H9 (cell line): ENCODE results near the gene COPS9. TPM values are rescaled to one million over a fixed set of nuclear protein-coding genes. Genes with fewer than 3 reads are reported as not detected.

Experiments used
- DNase-seq: peaks from one replicate; pipeline ENCODE4 v3.0.0-alpha.2; 2017
- H2AFZ ChIP-seq: one replicate; pipeline ENCODE4 v1.6.1; 2013; ENCODE audit warnings: mild to moderate bottlenecking, low read length, control low read depth, moderate library complexity
- H2AK5ac ChIP-seq: 2 replicates; pipeline ENCODE4 v1.6.1; 2013; ENCODE audit warnings: low read length, control low read depth, mixed read lengths; ENCODE audit not compliant: insufficient read length
- H2BK120ac ChIP-seq: one replicate; pipeline ENCODE4 v1.6.1; 2013; ENCODE audit warnings: low read depth, mild to moderate bottlenecking, low read length, control low read depth, inconsistent platforms; ENCODE audit not compliant: poor library complexity, severe bottlenecking
- H2BK12ac ChIP-seq: 2 replicates; pipeline ENCODE4 v1.6.1; 2013; ENCODE audit warnings: low read length, control low read depth, mixed read lengths, low read depth; ENCODE audit not compliant: insufficient read length
- H2BK15ac ChIP-seq: 2 replicates; pipeline ENCODE4 v1.6.1; 2013; ENCODE audit warnings: low read depth, low read length, control low read depth
- H2BK20ac ChIP-seq: one replicate; pipeline ENCODE4 v1.6.1; 2013; ENCODE audit warnings: low read depth, mild to moderate bottlenecking, low read length, control low read depth, inconsistent platforms; ENCODE audit not compliant: poor library complexity, severe bottlenecking
- H2BK5ac ChIP-seq: 2 replicates; pipeline ENCODE4 v1.6.1; 2013; ENCODE audit warnings: low read length, control low read depth, mixed read lengths; ENCODE audit not compliant: insufficient read length
- H3K14ac ChIP-seq: 2 replicates; pipeline ENCODE4 v1.6.1; 2013; ENCODE audit warnings: low read length, control low read depth; ENCODE audit not compliant: insufficient read depth
- H3K18ac ChIP-seq: 2 replicates; pipeline ENCODE4 v1.6.1; 2013; ENCODE audit warnings: low read depth, mild to moderate bottlenecking, mixed read lengths, low read length, control low read depth; ENCODE audit not compliant: insufficient read length
- H3K23ac ChIP-seq: 2 replicates; pipeline ENCODE4 v1.6.1; 2013; ENCODE audit warnings: low read length, control low read depth, mixed read lengths, low read depth; ENCODE audit not compliant: insufficient read length
- H3K23me2 ChIP-seq: 2 replicates; pipeline ENCODE4 v1.6.1; 2013; ENCODE audit warnings: low read depth, mild to moderate bottlenecking, mixed read lengths, low read length, control low read depth; ENCODE audit not compliant: insufficient read length, poor library complexity, severe bottlenecking
- H3K27ac ChIP-seq: 2 replicates; pipeline ENCODE4 v1.5.1; 2013; ENCODE audit warnings: low read length, control low read depth, mixed read lengths, low read depth; ENCODE audit not compliant: insufficient read length
- H3K27me3 ChIP-seq: 2 replicates; pipeline ENCODE4 v1.6.1; 2013; ENCODE audit warnings: low read length, control low read depth, inconsistent platforms; ENCODE audit not compliant: insufficient read depth
- H3K4ac ChIP-seq: 2 replicates; pipeline ENCODE4 v1.6.1; 2013; ENCODE audit warnings: low read depth, mild to moderate bottlenecking, control low read depth, inconsistent platforms, low read length, moderate library complexity
- H3K4me1 ChIP-seq: 2 replicates; pipeline ENCODE4 v1.6.1; 2013; ENCODE audit warnings: low read length, control low read depth, inconsistent platforms; ENCODE audit not compliant: insufficient read depth
- H3K4me2 ChIP-seq: 2 replicates; pipeline ENCODE4 v1.6.1; 2013; ENCODE audit warnings: low read length, control low read depth, mixed read lengths; ENCODE audit not compliant: insufficient read length, insufficient read depth
- H3K56ac ChIP-seq: 2 replicates; pipeline ENCODE4 v1.6.1; 2013; ENCODE audit warnings: low read depth, mild to moderate bottlenecking, mixed read lengths, low read length, control low read depth; ENCODE audit not compliant: insufficient read length
- H3K79me1 ChIP-seq: 2 replicates; pipeline ENCODE4 v1.6.1; 2013; ENCODE audit warnings: low read depth, mild to moderate bottlenecking, moderate library complexity, low read length, control low read depth, inconsistent platforms; ENCODE audit not compliant: insufficient read depth, poor library complexity, severe bottlenecking
- H3K79me2 ChIP-seq: 2 replicates; pipeline ENCODE4 v1.6.1; 2013; ENCODE audit warnings: low read length, control low read depth, inconsistent platforms; ENCODE audit not compliant: insufficient read depth
- H3K9ac ChIP-seq: 2 replicates; pipeline ENCODE4 v1.6.1; 2013; ENCODE audit warnings: low read length, control low read depth, mixed read lengths; ENCODE audit not compliant: insufficient read length; ENCODE audit errors: extremely low read depth
- H3K9me3 ChIP-seq: one replicate; pipeline ENCODE4 v1.6.1; 2013; ENCODE audit warnings: low read depth, low read length, inconsistent platforms; ENCODE audit not compliant: control insufficient read depth
- H3T11ph ChIP-seq: one replicate; pipeline ENCODE4 v1.6.1; 2013; ENCODE audit warnings: mild to moderate bottlenecking, low read length, control low read depth, inconsistent platforms
- H4K20me1 ChIP-seq: one replicate; pipeline ENCODE4 v1.6.1; 2013; ENCODE audit not compliant: control insufficient read depth, insufficient read length, insufficient read depth
- H4K5ac ChIP-seq: 2 replicates; pipeline ENCODE4 v1.6.1; 2013; ENCODE audit warnings: low read depth, mild to moderate bottlenecking, mixed read lengths, low read length, control low read depth; ENCODE audit not compliant: insufficient read length
- H4K8ac ChIP-seq: replicated peaks from 2 replicates; pipeline ENCODE4 v1.6.1; 2013; ENCODE audit warnings: low read length, control low read depth, mixed read lengths, low read depth; ENCODE audit not compliant: insufficient read length
- H4K91ac ChIP-seq: 2 replicates; pipeline ENCODE4 v1.6.1; 2013; ENCODE audit warnings: low read depth, mild to moderate bottlenecking, moderate library complexity, mixed read lengths, low read length, control low read depth; ENCODE audit not compliant: insufficient read length
- H3K27ac Mint-ChIP-seq, 3 experiments: 2 replicates in 2 of 3; 3 replicates in 1 of 3; pipeline ENCODE4 v1.8.0; 2020 to 2021; ENCODE audit warnings: mixed read lengths in 3 of 3, mild to moderate bottlenecking in 1 of 3, moderate library complexity in 1 of 3
- H3K27me3 Mint-ChIP-seq: 2 replicates; pipeline ENCODE4 v1.8.0; 2021; ENCODE audit warnings: low read depth, mild to moderate bottlenecking, moderate library complexity, mixed read lengths
- H3K36me3 Mint-ChIP-seq, 3 experiments: 2 replicates in 2 of 3; 3 replicates in 1 of 3; pipeline ENCODE4 v1.8.0; 2020 to 2021; ENCODE audit warnings: low read depth in 3 of 3, mixed read lengths in 3 of 3; ENCODE audit not compliant: insufficient read depth in 1 of 3
- H3K4me1 Mint-ChIP-seq, 2 experiments: 2 replicates each; pipeline ENCODE4 v1.8.0; 2020; ENCODE audit warnings: mixed read lengths in 2 of 2
- H3K4me3 Mint-ChIP-seq, 2 experiments: 2 replicates in 1 of 2; 3 replicates in 1 of 2; pipeline ENCODE4 v1.8.0; 2020 to 2021; ENCODE audit warnings: mild to moderate bottlenecking in 2 of 2, mixed read lengths in 2 of 2, moderate library complexity in 1 of 2
- H3K9me3 Mint-ChIP-seq, 2 experiments: 2 replicates in 1 of 2; 3 replicates in 1 of 2; pipeline ENCODE4 v1.8.0; 2020; ENCODE audit warnings: mild to moderate bottlenecking in 2 of 2, mixed read lengths in 2 of 2, moderate library complexity in 1 of 2
- WGBS: extraction: QIAGEN DNeasy Blood & Tissue Kit; methylation state at CpG from one replicate; pipeline ENCODE4 v1.1.7; 2013; ENCODE audit warnings: missing lambda C conversion rate, low lambda C conversion rate, mixed read lengths; ENCODE audit not compliant: insufficient read length; ENCODE audit errors: extremely low coverage; 5-methylcytosine and 5-hydroxymethylcytosine counted together
- total RNA-seq: library from RNA; stranded (reverse); gene quantifications from 2 replicates; pipeline ENCODE4 v1.2.1, GENCODE V29; 2021
- TF ChIP-seq, protein P1 (sequence below): fragments of 200-600 bp; sonication (generic); conservative IDR thresholded peaks from 3 replicates; pipeline ENCODE4 v1.8.0; 2021; ENCODE audit warnings: antibody characterized with exemption, mild to moderate bottlenecking

COPS9 gene
- total RNA-seq, 1 experiment from 2014 or later, result 142 TPM

DNA sequence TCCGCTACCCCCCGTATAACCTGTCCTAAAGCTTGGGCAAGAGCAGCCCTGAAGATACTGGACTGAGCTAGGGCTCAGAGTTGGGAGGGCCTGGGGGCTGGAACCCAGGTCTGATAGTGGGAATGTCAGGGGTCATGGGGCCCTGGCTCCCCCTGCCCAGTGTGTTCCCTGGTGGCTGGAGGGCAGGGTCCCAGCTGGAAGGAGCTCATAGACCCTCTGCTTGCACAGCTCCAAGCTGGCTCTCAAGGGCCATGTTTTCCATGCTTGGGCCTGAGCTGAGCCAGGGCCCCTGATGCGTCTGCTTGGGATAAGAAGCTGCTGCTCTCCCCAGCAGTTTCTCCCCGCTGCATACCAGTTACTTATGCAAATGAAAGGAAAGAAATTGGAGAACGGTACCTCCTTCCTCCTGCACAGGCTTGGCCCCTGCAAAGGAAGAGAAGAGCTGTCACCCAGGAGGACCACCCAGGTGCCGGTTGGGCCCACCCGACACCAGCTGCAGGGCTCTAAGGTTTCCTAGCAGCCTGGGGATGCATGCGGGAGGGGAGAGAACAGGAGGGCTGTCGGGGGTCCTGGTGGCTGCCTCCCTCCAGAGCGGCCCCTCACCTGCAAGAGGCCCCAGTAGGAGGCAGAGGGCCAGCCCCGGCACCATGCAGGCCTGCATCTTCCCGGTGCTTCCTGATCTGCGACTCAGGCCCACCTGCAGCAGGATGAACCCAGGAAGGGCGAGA, 3.7 kb upstream of the COPS9 start:
- H3K4me2 ChIP-seq, result no peak overlapping the region
- no peak overlapping the region for H3K4me3 Mint-ChIP-seq
- H4K5ac ChIP-seq, result no peak overlapping the region

More for the DNA sequence above, 3.7 kb upstream of the COPS9 start:
- peaks cover 19 to 31% of the 10 kb centered on the region in 2 experiments for H3K4me1 Mint-ChIP-seq
- no peaks in the 10 kb centered on the region; a peak in 1 of 7 replicates for H3K36me3 Mint-ChIP-seq
- H3K4ac ChIP-seq, result no peak overlapping the region
- H3K4me1 ChIP-seq, result no peaks in the 10 kb centered on the region; the same call in 1 of the 2 replicates
- H3K18ac ChIP-seq, result no peak overlapping the region
- no peak overlapping the region for H2BK15ac ChIP-seq
- no CpG with 5 or more reads among the region's 14 CpGs for WGBS
- no peak overlapping the region; the same call in 1 of the 2 replicates for H3K14ac ChIP-seq
- H3K9me3 Mint-ChIP-seq, result no peaks in the 10 kb centered on the region
- peak overlapping the region in 1 of 3 experiments; percentile 44; a peak in 2 of 7 replicates for H3K27ac Mint-ChIP-seq
- DNase-seq, result no peak
- no peaks in the 10 kb centered on the region; the same call in 1 of the 2 replicates for H3K27me3 ChIP-seq
- TF ChIP-seq, protein P1, sequence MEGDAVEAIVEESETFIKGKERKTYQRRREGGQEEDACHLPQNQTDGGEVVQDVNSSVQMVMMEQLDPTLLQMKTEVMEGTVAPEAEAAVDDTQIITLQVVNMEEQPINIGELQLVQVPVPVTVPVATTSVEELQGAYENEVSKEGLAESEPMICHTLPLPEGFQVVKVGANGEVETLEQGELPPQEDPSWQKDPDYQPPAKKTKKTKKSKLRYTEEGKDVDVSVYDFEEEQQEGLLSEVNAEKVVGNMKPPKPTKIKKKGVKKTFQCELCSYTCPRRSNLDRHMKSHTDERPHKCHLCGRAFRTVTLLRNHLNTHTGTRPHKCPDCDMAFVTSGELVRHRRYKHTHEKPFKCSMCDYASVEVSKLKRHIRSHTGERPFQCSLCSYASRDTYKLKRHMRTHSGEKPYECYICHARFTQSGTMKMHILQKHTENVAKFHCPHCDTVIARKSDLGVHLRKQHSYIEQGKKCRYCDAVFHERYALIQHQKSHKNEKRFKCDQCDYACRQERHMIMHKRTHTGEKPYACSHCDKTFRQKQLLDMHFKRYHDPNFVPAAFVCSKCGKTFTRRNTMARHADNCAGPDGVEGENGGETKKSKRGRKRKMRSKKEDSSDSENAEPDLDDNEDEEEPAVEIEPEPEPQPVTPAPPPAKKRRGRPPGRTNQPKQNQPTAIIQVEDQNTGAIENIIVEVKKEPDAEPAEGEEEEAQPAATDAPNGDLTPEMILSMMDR, result no peak
- no peak overlapping the region for H3K27ac ChIP-seq
- no peak overlapping the region for H3K23ac ChIP-seq
- H4K20me1 ChIP-seq, result no peaks in the 10 kb centered on the region
- no peak overlapping the region for H3K9ac ChIP-seq
- H2BK12ac ChIP-seq, result no peak overlapping the region
- no peak overlapping the region for H4K91ac ChIP-seq
- no peaks in the 10 kb centered on the region for H3K79me1 ChIP-seq
- no peak overlapping the region for H2BK5ac ChIP-seq
- H3K79me2 ChIP-seq, result peaks cover 9% of the 10 kb centered on the region; the same call in 1 of the 2 replicates
- H2BK20ac ChIP-seq, result no peak overlapping the region
- H2AK5ac ChIP-seq, result no peak overlapping the region
- no peak overlapping the region for H2BK120ac ChIP-seq
- no peaks in the 10 kb centered on the region for H3K9me3 ChIP-seq
- no peak overlapping the region for H2AFZ ChIP-seq
- H3K27me3 Mint-ChIP-seq, result peaks cover 23% of the 10 kb centered on the region
- peaks cover 7% of the 10 kb centered on the region for H3K23me2 ChIP-seq
- no peak overlapping the region for H4K8ac ChIP-seq
- H3K56ac ChIP-seq, result no peak overlapping the region
- H3T11ph ChIP-seq, result no peak overlapping the region
